ENCODE measurements around the gene ATG10. TPM values are rescaled to one million over a fixed set of nuclear protein-coding genes. Genes with fewer than 3 reads are reported as not detected.

The ATG10 gene
- total RNA-seq, 1 donor from 2014 or later = 8.4 TPM

GRCh38 chr5:82276800-82277612, 305.2 kb downstream of the ATG10 start:
- H3K4me1 ChIP-seq (ENCODE audit: control insufficient read depth in 3 of 3, insufficient read depth in 3 of 3, low read length in 3 of 3) = peaks cover 11 to 19% (median 17%) of the 10 kb centered on the region in 3 donors
- peaks cover 17 to 29% (median 26%) of the 10 kb centered on the region in 3 donors for H3K36me3 ChIP-seq (ENCODE audit: control insufficient read depth in 3 of 3, insufficient read depth in 3 of 3, low read length in 3 of 3)
- H3K9ac ChIP-seq (ENCODE audit: low read depth in 1 of 3, low read length in 3 of 3) = peak overlapping the region; percentile 89 to 95 (median 92)
- H3K4me3 ChIP-seq (ENCODE audit: low read length in 3 of 3) = peak overlapping the region; percentile 88 to 94 (median 92)
- H3K27me3 ChIP-seq (ENCODE audit: control insufficient read depth in 3 of 3, insufficient read depth in 3 of 3, low read length in 3 of 3) = no peaks in the 10 kb centered on the region
- H3K9me3 ChIP-seq (ENCODE audit: control insufficient read depth in 3 of 3, low read length in 3 of 3) = no peaks in the 10 kb centered on the region
- peak overlapping the region; percentile 81 for H3K27ac ChIP-seq (ENCODE audit: low read depth, low read length)

DNA sequence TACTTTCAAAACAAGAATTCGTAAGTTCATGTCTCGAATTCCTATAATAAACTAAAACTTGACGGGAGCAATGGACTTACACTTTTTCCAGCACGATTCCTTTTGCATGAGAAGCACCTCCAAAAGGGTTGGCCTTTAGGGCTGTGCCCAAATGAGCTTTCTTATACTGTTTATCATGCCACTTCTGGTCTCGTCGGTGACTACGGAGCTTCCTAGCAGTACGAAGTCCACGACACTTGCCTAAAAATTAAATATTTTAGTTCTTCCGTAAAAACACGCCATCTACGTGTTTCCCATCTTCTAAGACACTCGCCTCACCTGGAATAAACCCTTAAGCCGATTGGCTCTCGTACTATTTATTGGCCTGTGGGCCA, 305.8 kb downstream of the ATG10 start:
- H3K36me3 ChIP-seq (ENCODE audit: control insufficient read depth in 3 of 3, insufficient read depth in 3 of 3, low read length in 3 of 3) = peaks cover 17 to 29% (median 26%) of the 10 kb centered on the region in 3 donors
- no peaks in the 10 kb centered on the region for H3K27me3 ChIP-seq (ENCODE audit: control insufficient read depth in 3 of 3, insufficient read depth in 3 of 3, low read length in 3 of 3)
- H3K9ac ChIP-seq (ENCODE audit: low read depth in 1 of 3, low read length in 3 of 3) = peak overlapping the region; percentile 89 to 95 (median 92)
- no peaks in the 10 kb centered on the region for H3K9me3 ChIP-seq (ENCODE audit: control insufficient read depth in 3 of 3, low read length in 3 of 3)
- H3K4me3 ChIP-seq (ENCODE audit: low read length in 3 of 3) = peak overlapping the region; percentile 88 to 94 (median 92)
- H3K27ac ChIP-seq (ENCODE audit: low read depth, low read length) = peak overlapping the region; percentile 81
- H3K4me1 ChIP-seq (ENCODE audit: control insufficient read depth in 3 of 3, insufficient read depth in 3 of 3, low read length in 3 of 3) = peaks cover 11 to 19% (median 17%) of the 10 kb centered on the region in 3 donors

DNA sequence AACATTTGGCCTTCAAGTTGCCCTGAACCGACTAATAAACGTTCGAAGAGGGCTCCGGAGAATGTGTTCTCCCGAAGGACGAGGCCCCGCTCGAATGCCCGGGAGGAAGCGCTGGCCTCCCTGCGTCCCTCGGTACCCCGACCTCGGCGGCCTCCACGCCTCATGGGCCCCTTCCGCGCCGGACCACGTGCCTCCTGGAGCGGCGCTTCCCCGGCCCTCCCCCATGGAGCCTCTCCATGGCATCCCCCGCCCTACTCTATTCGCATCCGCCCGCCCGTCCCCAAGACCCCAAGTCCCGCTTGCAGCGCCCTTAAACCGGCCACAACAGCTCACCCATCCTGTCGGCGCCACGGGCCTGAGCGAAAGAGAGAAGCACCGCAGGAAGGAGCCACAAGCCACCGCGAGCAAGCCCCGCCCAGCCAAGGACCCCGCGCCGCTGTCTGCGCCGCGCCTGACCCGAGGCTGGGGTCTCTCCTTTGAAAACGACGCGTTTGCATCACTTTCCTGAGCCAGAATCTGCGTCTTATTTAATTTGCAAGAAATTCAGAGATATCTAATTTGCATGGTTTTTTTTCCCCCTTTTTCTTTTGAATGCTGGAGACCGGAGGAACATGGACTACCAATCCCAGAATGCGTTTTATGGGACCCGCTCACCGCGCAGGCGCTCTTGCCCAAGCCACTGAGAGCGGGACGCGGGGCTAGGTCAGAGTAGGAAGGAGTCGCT, 306.3 kb downstream of the ATG10 start, which contains the start of gene RPS23:
TSS of gene RPS23 (minus strand) at position 368 of the 724 bp plus-strand sequence. CDS start at position 337, 31 bp downstream.
- no peaks in the 10 kb centered on the region for H3K27me3 ChIP-seq (ENCODE audit: control insufficient read depth in 3 of 3, insufficient read depth in 3 of 3, low read length in 3 of 3)
- H3K27ac ChIP-seq (ENCODE audit: low read depth, low read length) = peak within 1 kb of the TSS; percentile 81

GRCh38 chr5:82278711-82279370, 307.0 kb downstream of the ATG10 start:
- Histone ChIP-seq H3K9ac (ENCODE audit: low read depth in 1 of 3, low read length in 3 of 3) (peak overlapping the region; percentile 89 to 95 (median 92)), H3K4me3 (ENCODE audit: low read length in 3 of 3) (peak overlapping the region; percentile 88 to 94 (median 92)), H3K27me3 (ENCODE audit: control insufficient read depth in 3 of 3, insufficient read depth in 3 of 3, low read length in 3 of 3) (no peaks in the 10 kb centered on the region), H3K4me1 (ENCODE audit: control insufficient read depth in 3 of 3, insufficient read depth in 3 of 3, low read length in 3 of 3) (peaks cover 11 to 19% (median 17%) of the 10 kb centered on the region in 3 donors), H3K36me3 (ENCODE audit: control insufficient read depth in 3 of 3, insufficient read depth in 3 of 3, low read length in 3 of 3) (peaks cover 16 to 29% (median 24%) of the 10 kb centered on the region in 3 donors), H3K9me3 (ENCODE audit: control insufficient read depth in 3 of 3, low read length in 3 of 3) (no peaks in the 10 kb centered on the region), H3K27ac (ENCODE audit: low read depth, low read length) (peak overlapping the region; percentile 81)

More for the DNA sequence above, 306.3 kb downstream of the ATG10 start, which contains the start of gene RPS23:
- Histone ChIP-seq H3K9me3 (ENCODE audit: control insufficient read depth in 3 of 3, low read length in 3 of 3) (no peaks in the 10 kb centered on the region), H3K36me3 (ENCODE audit: control insufficient read depth in 3 of 3, insufficient read depth in 3 of 3, low read length in 3 of 3) (peaks cover 17 to 29% (median 25%) of the 10 kb centered on the region in 3 donors), H3K4me1 (ENCODE audit: control insufficient read depth in 3 of 3, insufficient read depth in 3 of 3, low read length in 3 of 3) (peaks cover 11 to 19% (median 17%) of the 10 kb centered on the region in 3 donors), H3K9ac (ENCODE audit: low read depth in 1 of 3, low read length in 3 of 3) (peak within 1 kb of the TSS; percentile 89 to 95 (median 92)), H3K4me3 (ENCODE audit: low read length in 3 of 3) (peak within 1 kb of the TSS; percentile 88 to 94 (median 92))

- Histone ChIP-seq H3K4me1 (ENCODE audit: control insufficient read depth in 3 of 3, insufficient read depth in 3 of 3, low read length in 3 of 3) (peaks cover 0 to 7% (median 7%) of the 10 kb centered on the region in 3 donors), H3K27me3 (ENCODE audit: control insufficient read depth in 3 of 3, insufficient read depth in 3 of 3, low read length in 3 of 3) (no peaks in the 10 kb centered on the region), H3K4me3 (ENCODE audit: low read length in 3 of 3) (no peak overlapping the region), H3K9ac (ENCODE audit: low read depth in 1 of 3, low read length in 3 of 3) (no peak overlapping the region), H3K27ac (ENCODE audit: low read depth, low read length) (no peak overlapping the region), H3K9me3 (ENCODE audit: control insufficient read depth in 3 of 3, low read length in 3 of 3) (no peaks in the 10 kb centered on the region), H3K36me3 (ENCODE audit: control insufficient read depth in 3 of 3, insufficient read depth in 3 of 3, low read length in 3 of 3) (no peaks in the 10 kb centered on the region)
These were observed 312.1 kb downstream of the ATG10 start for GRCh38 chr5:82283893-82284292.

DNA sequence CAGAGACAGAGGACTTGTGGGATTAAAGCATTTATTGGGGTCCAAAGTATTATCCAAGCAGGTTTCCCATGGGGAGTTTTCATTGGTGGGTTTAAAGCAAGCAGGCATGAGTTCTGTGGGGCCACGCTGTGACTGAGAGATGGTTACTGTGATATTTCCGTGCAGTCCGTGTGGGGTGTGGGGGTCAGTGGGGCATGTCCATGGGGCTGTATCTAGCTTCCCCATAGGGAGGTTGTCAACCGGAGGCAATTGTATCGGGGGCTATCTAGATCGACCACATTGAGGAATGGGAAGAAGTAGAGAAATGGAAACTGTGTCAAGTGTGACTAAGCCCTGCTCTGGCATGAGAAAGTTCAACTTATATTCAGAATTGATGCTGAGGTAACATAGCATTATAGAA, 313.4 kb downstream of the ATG10 start:
- no peaks in the 10 kb centered on the region for H3K4me1 ChIP-seq (ENCODE audit: control insufficient read depth in 3 of 3, insufficient read depth in 3 of 3, low read length in 3 of 3)
- H3K36me3 ChIP-seq (ENCODE audit: control insufficient read depth in 3 of 3, insufficient read depth in 3 of 3, low read length in 3 of 3) = no peaks in the 10 kb centered on the region
- H3K4me3 ChIP-seq (ENCODE audit: low read length in 3 of 3) = no peak overlapping the region
- no peaks in the 10 kb centered on the region for H3K9me3 ChIP-seq (ENCODE audit: control insufficient read depth in 3 of 3, low read length in 3 of 3)
- no peak overlapping the region for H3K9ac ChIP-seq (ENCODE audit: low read depth in 1 of 3, low read length in 3 of 3)
- no peak overlapping the region for H3K27ac ChIP-seq (ENCODE audit: low read depth, low read length)
- H3K27me3 ChIP-seq (ENCODE audit: control insufficient read depth in 3 of 3, insufficient read depth in 3 of 3, low read length in 3 of 3) = no peaks in the 10 kb centered on the region

DNA sequence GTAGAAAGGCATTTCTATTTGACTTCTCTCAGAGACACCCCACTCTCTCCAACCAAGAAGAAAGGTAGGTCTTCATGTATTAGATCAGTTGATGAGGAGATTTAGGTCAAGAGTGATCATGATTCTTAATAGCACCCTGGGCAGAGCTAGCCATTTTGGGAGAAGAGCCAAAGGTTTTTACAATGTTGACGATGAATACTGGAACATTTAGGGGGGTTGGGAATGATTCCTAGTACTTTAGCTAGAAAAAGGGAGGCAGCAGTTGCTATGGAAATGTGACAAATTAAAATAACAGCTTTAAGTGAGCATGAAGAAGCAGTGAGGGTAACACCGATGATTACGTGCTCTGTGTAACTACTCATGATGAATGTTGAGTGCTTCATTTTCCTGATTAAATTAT, 315.8 kb downstream of the ATG10 start:
- H3K27me3 ChIP-seq (ENCODE audit: control insufficient read depth in 3 of 3, insufficient read depth in 3 of 3, low read length in 3 of 3) = no peaks in the 10 kb centered on the region
- H3K9ac ChIP-seq (ENCODE audit: low read depth in 1 of 3, low read length in 3 of 3) = no peak overlapping the region
- H3K27ac ChIP-seq (ENCODE audit: low read depth, low read length) = no peak overlapping the region

DNA sequence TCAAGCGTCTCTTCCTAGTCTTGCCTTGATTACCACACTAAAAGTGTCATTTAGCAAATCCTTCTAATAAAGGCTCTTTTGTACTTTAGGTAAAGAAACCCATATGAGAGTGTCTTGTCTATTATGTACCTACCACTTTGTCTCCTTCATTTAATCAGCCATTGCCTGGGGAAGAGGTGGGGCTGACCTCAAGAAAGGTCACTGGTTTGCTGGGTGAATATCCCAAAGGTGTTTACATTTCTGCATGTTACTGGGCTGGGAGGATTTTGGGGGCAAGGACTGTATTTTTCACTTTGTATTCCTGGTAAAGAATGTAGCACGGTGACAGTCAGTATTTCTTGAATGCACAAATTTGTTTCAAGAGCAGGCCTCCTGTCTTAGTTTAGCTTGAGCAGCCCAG, 318.2 kb downstream of the ATG10 start:
- H3K27me3 ChIP-seq (ENCODE audit: control insufficient read depth in 3 of 3, insufficient read depth in 3 of 3, low read length in 3 of 3) = no peaks in the 10 kb centered on the region

More for the DNA sequence above, 315.8 kb downstream of the ATG10 start:
- H3K4me1 ChIP-seq (ENCODE audit: control insufficient read depth in 3 of 3, insufficient read depth in 3 of 3, low read length in 3 of 3) = peaks cover 0 to 4% (median 0%) of the 10 kb centered on the region in 3 donors
- H3K36me3 ChIP-seq (ENCODE audit: control insufficient read depth in 3 of 3, insufficient read depth in 3 of 3, low read length in 3 of 3) = no peaks in the 10 kb centered on the region
- no peaks in the 10 kb centered on the region for H3K9me3 ChIP-seq (ENCODE audit: control insufficient read depth in 3 of 3, low read length in 3 of 3)
- H3K4me3 ChIP-seq (ENCODE audit: low read length in 3 of 3) = no peak overlapping the region

DNA sequence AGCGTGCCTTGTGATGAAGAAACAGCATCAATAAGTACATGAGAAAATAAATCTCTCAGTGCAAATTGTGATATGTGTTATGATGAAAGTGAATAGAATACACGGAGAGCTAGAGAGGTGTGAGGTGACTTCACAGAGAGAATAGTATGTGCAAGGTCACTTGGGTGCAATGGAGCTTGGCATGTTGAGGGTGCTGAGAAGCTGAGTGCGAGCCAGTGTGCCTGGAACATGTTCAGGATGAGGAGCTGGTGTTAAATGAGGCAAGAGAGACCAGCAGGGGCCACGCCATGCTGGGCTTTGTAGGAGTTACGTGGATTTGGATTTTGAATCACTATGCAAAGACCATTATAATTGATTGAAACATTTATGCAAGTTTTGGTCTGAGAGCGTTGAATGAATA, 319.1 kb downstream of the ATG10 start:
- H3K36me3 ChIP-seq (ENCODE audit: control insufficient read depth in 3 of 3, insufficient read depth in 3 of 3, low read length in 3 of 3) = no peaks in the 10 kb centered on the region
- H3K27me3 ChIP-seq (ENCODE audit: control insufficient read depth in 3 of 3, insufficient read depth in 3 of 3, low read length in 3 of 3) = no peaks in the 10 kb centered on the region
- no peaks in the 10 kb centered on the region for H3K9me3 ChIP-seq (ENCODE audit: control insufficient read depth in 3 of 3, low read length in 3 of 3)
- peaks cover 0 to 4% (median 0%) of the 10 kb centered on the region in 3 donors for H3K4me1 ChIP-seq (ENCODE audit: control insufficient read depth in 3 of 3, insufficient read depth in 3 of 3, low read length in 3 of 3)
- H3K27ac ChIP-seq (ENCODE audit: low read depth, low read length) = no peak overlapping the region
- no peak overlapping the region for H3K4me3 ChIP-seq (ENCODE audit: low read length in 3 of 3)
- no peak overlapping the region for H3K9ac ChIP-seq (ENCODE audit: low read depth in 1 of 3, low read length in 3 of 3)

More for the DNA sequence above, 318.2 kb downstream of the ATG10 start:
- H3K4me3 ChIP-seq (ENCODE audit: low read length in 3 of 3) = no peak overlapping the region
- no peak overlapping the region for H3K27ac ChIP-seq (ENCODE audit: low read depth, low read length)
- H3K9ac ChIP-seq (ENCODE audit: low read depth in 1 of 3, low read length in 3 of 3) = no peak overlapping the region
- H3K9me3 ChIP-seq (ENCODE audit: control insufficient read depth in 3 of 3, low read length in 3 of 3) = no peaks in the 10 kb centered on the region
- peaks cover 0 to 4% (median 0%) of the 10 kb centered on the region in 3 donors for H3K4me1 ChIP-seq (ENCODE audit: control insufficient read depth in 3 of 3, insufficient read depth in 3 of 3, low read length in 3 of 3)
- no peaks in the 10 kb centered on the region for H3K36me3 ChIP-seq (ENCODE audit: control insufficient read depth in 3 of 3, insufficient read depth in 3 of 3, low read length in 3 of 3)
